GM23338 (cell line): ENCODE data around the gene FAHD1. TPM values are rescaled to one million over a fixed set of nuclear protein-coding genes. Genes with fewer than 3 reads are reported as not detected.

Experiments used
- ATAC-seq: fragments of 200-7000 bp; cut with Tn5 transposase; 3 replicates; pipeline ENCODE4 v1.9.1; 2020
- DNase-seq: peaks from one replicate; pipeline ENCODE4 v3.0.0-alpha.2; 2015; ENCODE audit warnings: low spot score
- H2AFZ ChIP-seq: fragments of 200-600 bp; sonication (generic); 2 replicates; pipeline ENCODE4 v1.8.0; 2016; ENCODE audit warnings: antibody characterized with exemption, mild to moderate bottlenecking, moderate library complexity
- H3F3A ChIP-seq: fragments of 200-600 bp; sonication (generic); replicated peaks from 2 replicates; pipeline ENCODE4 v1.8.0; 2017; ENCODE audit warnings: antibody characterized with exemption, mixed run types, low read depth
- H3K27ac ChIP-seq: fragments of 200-600 bp; sonication (generic); 2 replicates; pipeline ENCODE4 v1.6.1; 2016; ENCODE audit warnings: low read depth
- H3K27me3 ChIP-seq: fragments of 200-600 bp; sonication (generic); 2 replicates; pipeline ENCODE4 v1.8.0; 2016; ENCODE audit warnings: mild to moderate bottlenecking, mixed run types, moderate library complexity; ENCODE audit not compliant: insufficient read depth
- H3K36me3 ChIP-seq: fragments of 200-600 bp; sonication (generic); 2 replicates; pipeline ENCODE4 v1.8.0; 2016; ENCODE audit warnings: mild to moderate bottlenecking; ENCODE audit not compliant: insufficient read depth
- H3K4me1 ChIP-seq: fragments of 200-600 bp; sonication (generic); 2 replicates; pipeline ENCODE4 v1.8.0; 2016; ENCODE audit warnings: mild to moderate bottlenecking, moderate library complexity; ENCODE audit not compliant: insufficient read depth
- H3K4me2 ChIP-seq: fragments of 200-600 bp; sonication (generic); 2 replicates; pipeline ENCODE4 v1.7.1; 2017; ENCODE audit warnings: mixed run types
- H3K4me3 ChIP-seq: fragments of 200-600 bp; sonication (generic); 2 replicates; pipeline ENCODE4 v1.6.1; 2016; ENCODE audit warnings: mixed run types
- H3K79me2 ChIP-seq: fragments of 200-600 bp; sonication (generic); replicated peaks from 2 replicates; pipeline ENCODE4 v1.8.0; 2017; ENCODE audit warnings: mild to moderate bottlenecking; ENCODE audit not compliant: insufficient read depth
- H3K9me2 ChIP-seq: fragments of 200-600 bp; sonication (generic); 2 replicates; pipeline ENCODE4 v1.8.0; 2017; ENCODE audit not compliant: insufficient read depth
- H4K20me1 ChIP-seq: fragments of 200-600 bp; sonication (generic); replicated peaks from 2 replicates; pipeline ENCODE4 v1.8.0; 2017; ENCODE audit warnings: mild to moderate bottlenecking; ENCODE audit not compliant: insufficient read depth
- H3K27ac Mint-ChIP-seq: 2 replicates; pipeline ENCODE4 v1.8.0; 2020; ENCODE audit warnings: inconsistent platforms, mild to moderate bottlenecking, moderate library complexity, mixed read lengths
- H3K27me3 Mint-ChIP-seq: 3 replicates; pipeline ENCODE4 v1.8.0; 2022; ENCODE audit warnings: low read depth, mild to moderate bottlenecking, moderate library complexity, mixed read lengths, inconsistent platforms; ENCODE audit not compliant: insufficient read depth, poor library complexity
- H3K36me3 Mint-ChIP-seq: 3 replicates; pipeline ENCODE4 v1.8.0; 2021; ENCODE audit warnings: low read depth, mild to moderate bottlenecking, inconsistent platforms, moderate library complexity, mixed read lengths
- H3K4me1 Mint-ChIP-seq: 3 replicates; pipeline ENCODE4 v1.8.0; 2020; ENCODE audit warnings: mild to moderate bottlenecking, inconsistent platforms, mixed read lengths
- H3K4me3 Mint-ChIP-seq: 3 replicates; pipeline ENCODE4 v1.8.0; 2021; ENCODE audit warnings: moderate library complexity, mild to moderate bottlenecking, inconsistent platforms, mixed read lengths
- H3K9me3 Mint-ChIP-seq: 3 replicates; pipeline ENCODE4 v1.8.0; 2020; ENCODE audit warnings: moderate library complexity, mild to moderate bottlenecking, inconsistent platforms, mixed read lengths
- CREB1 ChIP-seq: fragments of 250-450 bp; sonication (Bioruptor Pico); IDR thresholded peaks from 2 replicates; pipeline ENCODE4 v1.5.0; 2020; ENCODE audit warnings: low read depth, mild to moderate bottlenecking, moderate library complexity
- ETS1 ChIP-seq: IDR thresholded peaks from 2 replicates; pipeline ENCODE4 v1.6.1; 2016; ENCODE audit warnings: antibody characterized with exemption
- EZH2 ChIP-seq: fragments of 200-600 bp; sonication (generic); IDR thresholded peaks from one replicate; pipeline ENCODE4 v1.8.0; 2017; ENCODE audit warnings: antibody characterized with exemption, mild to moderate bottlenecking, low read depth; ENCODE audit not compliant: unreplicated experiment
- EZH2phosphoT487 ChIP-seq: fragments of 200-600 bp; sonication (generic); IDR thresholded peaks from one replicate; pipeline ENCODE4 v1.8.1; 2018; ENCODE audit warnings: antibody characterized with exemption; ENCODE audit not compliant: unreplicated experiment
- JUNB ChIP-seq: IDR thresholded peaks from one replicate; pipeline ENCODE4 v1.6.1; 2016; ENCODE audit warnings: antibody characterized with exemption; ENCODE audit not compliant: unreplicated experiment
- NANOG ChIP-seq: IDR thresholded peaks from 2 replicates; pipeline ENCODE4 v1.6.1; 2016; ENCODE audit warnings: antibody characterized with exemption, borderline replicate concordance
- POLR2AphosphoS5 ChIP-seq: IDR thresholded peaks from 2 replicates; pipeline ENCODE4 v1.6.1; 2016; ENCODE audit warnings: antibody characterized with exemption, low read depth
- STAT1 ChIP-seq: IDR thresholded peaks from one replicate; pipeline ENCODE4 v1.6.1; 2016; ENCODE audit warnings: antibody characterized with exemption; ENCODE audit not compliant: unreplicated experiment
- ZNF114 ChIP-seq: fragments of 250-450 bp; sonication (Bioruptor Pico); IDR thresholded peaks from 2 replicates; pipeline ENCODE4 v1.5.0; 2020; ENCODE audit warnings: mild to moderate bottlenecking, moderate library complexity
- ZNF331 ChIP-seq: fragments of 250-450 bp; sonication (Bioruptor Pico); IDR thresholded peaks from 2 replicates; pipeline ENCODE4 v1.5.0; 2020; ENCODE audit warnings: low read depth, mild to moderate bottlenecking, moderate library complexity
- ZNF462 ChIP-seq: fragments of 250-450 bp; sonication (Bioruptor Pico); IDR thresholded peaks from 2 replicates; pipeline ENCODE4 v1.5.0; 2020; ENCODE audit warnings: mild to moderate bottlenecking, moderate library complexity
- polyA plus RNA-seq: library from polyadenylated mRNA; unstranded; fragments of >200 nt; fragmentation: Nextera tagmentation; extraction: Ambion mirVana; gene quantifications from 2 replicates; pipeline ENCODE4 v1.2.1, GENCODE V29; 2016
- total RNA-seq: library from RNA; depleted of rRNA; stranded (reverse); fragments of >200 nt; shearing (Covaris generic); gene quantifications from 2 replicates; pipeline ENCODE4 v1.2.3, GENCODE V29; 2014
- TF ChIP-seq, protein P1 (sequence below), 2 experiments: fragments of 200-600 bp in 1 of 2; sonication (generic) in 1 of 2; conservative IDR thresholded peaks; 2 replicates each; pipeline versions ENCODE4 v1.5.1 to v1.6.1; 2016 to 2017; ENCODE audit warnings: antibody characterized with exemption in 2 of 2, low read depth in 2 of 2, mild to moderate bottlenecking in 2 of 2, moderate library complexity in 1 of 2
- TF ChIP-seq, protein P2 (sequence below): IDR thresholded peaks from one replicate; pipeline ENCODE4 v1.6.1; 2018; ENCODE audit warnings: antibody characterized with exemption; ENCODE audit not compliant: unreplicated experiment

Gene FAHD1
- total and polyA plus RNA-seq, 2 experiments from 2014 or later, result 21.0 to 23.9 TPM

DNA sequence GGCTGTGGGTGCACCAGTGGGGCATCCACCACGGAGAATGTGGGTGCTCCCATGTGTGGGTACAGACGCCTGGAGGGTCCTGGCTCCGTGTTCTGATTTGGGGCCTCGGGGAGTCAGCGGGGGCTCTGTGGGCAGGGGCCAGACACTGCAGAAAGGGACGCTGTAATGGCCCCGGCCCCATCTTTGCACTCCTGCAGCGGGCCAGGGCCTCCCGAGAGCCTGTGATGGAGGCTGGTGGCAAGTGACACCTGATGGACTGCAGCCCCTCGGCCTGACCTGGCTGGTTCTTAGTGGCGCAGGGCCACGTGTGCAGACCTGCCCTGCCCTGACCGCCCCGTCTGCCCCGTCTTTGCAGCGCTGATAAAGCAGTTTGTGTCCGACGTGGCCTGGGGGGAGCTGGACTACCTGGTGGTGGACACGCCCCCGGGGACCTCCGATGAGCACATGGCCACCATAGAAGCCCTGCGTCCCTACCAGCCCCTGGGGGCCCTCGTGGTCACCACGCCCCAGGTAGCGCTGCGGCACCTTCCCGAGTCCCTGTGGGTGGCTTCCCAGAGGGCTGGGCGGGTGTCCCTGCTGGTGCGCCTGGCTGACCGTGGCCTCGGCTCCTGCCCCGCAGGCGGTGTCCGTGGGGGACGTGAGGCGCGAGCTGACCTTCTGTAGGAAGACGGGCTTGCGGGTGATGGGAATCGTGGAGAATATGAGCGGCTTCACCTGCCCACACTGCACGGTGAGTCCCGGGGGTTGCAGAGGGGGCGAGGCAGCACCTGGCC is 39.5 kb upstream of the FAHD1 start:
- Histone ChIP-seq H3K36me3 (no peaks in the 10 kb centered on the region), H3F3A (no peaks in the 10 kb centered on the region), H3K9me2 (no peaks in the 10 kb centered on the region), H3K4me3 (no peak overlapping the region), H3K4me1 (no peaks in the 10 kb centered on the region), H2AFZ (no peak overlapping the region), H3K27ac (no peak overlapping the region), H3K79me2 (peaks cover 35% of the 10 kb centered on the region), H3K4me2 (no peak overlapping the region), H3K27me3 (no peaks in the 10 kb centered on the region), H4K20me1 (peaks cover 14% of the 10 kb centered on the region)
- Mint-ChIP-seq H3K27ac (no peak overlapping the region), H3K4me1 (no peaks in the 10 kb centered on the region), H3K27me3 (peaks cover 13% of the 10 kb centered on the region), H3K4me3 (no peak overlapping the region), H3K36me3 (peaks cover 9% of the 10 kb centered on the region; the same call in 2 of the 3 replicates), H3K9me3 (peaks cover 2% of the 10 kb centered on the region; the same call in 1 of the 3 replicates)
- no peak for ATAC-seq
- no peak for DNase-seq
- TF ChIP-seq ZNF114 (no peak), NANOG (no peak), JUNB (no peak), ETS1 (no peak), ZNF462 (CRISPR knock-in tag) (no peak), EZH2 (no peak), POLR2AphosphoS5 (no peak), CREB1 (CRISPR knock-in tag) (no peak), EZH2phosphoT487 (no peak), ZNF331 (no peak), STAT1 (no peak)
- TF ChIP-seq, protein P1, sequence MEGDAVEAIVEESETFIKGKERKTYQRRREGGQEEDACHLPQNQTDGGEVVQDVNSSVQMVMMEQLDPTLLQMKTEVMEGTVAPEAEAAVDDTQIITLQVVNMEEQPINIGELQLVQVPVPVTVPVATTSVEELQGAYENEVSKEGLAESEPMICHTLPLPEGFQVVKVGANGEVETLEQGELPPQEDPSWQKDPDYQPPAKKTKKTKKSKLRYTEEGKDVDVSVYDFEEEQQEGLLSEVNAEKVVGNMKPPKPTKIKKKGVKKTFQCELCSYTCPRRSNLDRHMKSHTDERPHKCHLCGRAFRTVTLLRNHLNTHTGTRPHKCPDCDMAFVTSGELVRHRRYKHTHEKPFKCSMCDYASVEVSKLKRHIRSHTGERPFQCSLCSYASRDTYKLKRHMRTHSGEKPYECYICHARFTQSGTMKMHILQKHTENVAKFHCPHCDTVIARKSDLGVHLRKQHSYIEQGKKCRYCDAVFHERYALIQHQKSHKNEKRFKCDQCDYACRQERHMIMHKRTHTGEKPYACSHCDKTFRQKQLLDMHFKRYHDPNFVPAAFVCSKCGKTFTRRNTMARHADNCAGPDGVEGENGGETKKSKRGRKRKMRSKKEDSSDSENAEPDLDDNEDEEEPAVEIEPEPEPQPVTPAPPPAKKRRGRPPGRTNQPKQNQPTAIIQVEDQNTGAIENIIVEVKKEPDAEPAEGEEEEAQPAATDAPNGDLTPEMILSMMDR (conservative IDR thresholded peaks at IDR 0.05; ENCODE audit: low read depth in 2 of 2), result no peak
- TF ChIP-seq, protein P2, sequence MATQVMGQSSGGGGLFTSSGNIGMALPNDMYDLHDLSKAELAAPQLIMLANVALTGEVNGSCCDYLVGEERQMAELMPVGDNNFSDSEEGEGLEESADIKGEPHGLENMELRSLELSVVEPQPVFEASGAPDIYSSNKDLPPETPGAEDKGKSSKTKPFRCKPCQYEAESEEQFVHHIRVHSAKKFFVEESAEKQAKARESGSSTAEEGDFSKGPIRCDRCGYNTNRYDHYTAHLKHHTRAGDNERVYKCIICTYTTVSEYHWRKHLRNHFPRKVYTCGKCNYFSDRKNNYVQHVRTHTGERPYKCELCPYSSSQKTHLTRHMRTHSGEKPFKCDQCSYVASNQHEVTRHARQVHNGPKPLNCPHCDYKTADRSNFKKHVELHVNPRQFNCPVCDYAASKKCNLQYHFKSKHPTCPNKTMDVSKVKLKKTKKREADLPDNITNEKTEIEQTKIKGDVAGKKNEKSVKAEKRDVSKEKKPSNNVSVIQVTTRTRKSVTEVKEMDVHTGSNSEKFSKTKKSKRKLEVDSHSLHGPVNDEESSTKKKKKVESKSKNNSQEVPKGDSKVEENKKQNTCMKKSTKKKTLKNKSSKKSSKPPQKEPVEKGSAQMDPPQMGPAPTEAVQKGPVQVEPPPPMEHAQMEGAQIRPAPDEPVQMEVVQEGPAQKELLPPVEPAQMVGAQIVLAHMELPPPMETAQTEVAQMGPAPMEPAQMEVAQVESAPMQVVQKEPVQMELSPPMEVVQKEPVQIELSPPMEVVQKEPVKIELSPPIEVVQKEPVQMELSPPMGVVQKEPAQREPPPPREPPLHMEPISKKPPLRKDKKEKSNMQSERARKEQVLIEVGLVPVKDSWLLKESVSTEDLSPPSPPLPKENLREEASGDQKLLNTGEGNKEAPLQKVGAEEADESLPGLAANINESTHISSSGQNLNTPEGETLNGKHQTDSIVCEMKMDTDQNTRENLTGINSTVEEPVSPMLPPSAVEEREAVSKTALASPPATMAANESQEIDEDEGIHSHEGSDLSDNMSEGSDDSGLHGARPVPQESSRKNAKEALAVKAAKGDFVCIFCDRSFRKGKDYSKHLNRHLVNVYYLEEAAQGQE, result no peak
